Type B pancreatic cell (in vitro differentiated cells): ENCODE data around the gene TSHZ2. TPM values are rescaled to one million over a fixed set of nuclear protein-coding genes. Genes with fewer than 3 reads are reported as not detected.

Source experiments
- DNase-seq: peaks from one replicate; pipeline ENCODE4 v3.0.0; 2021; ENCODE audit warnings: mixed read lengths; ENCODE audit not compliant: unreplicated experiment; ENCODE audit errors: extremely low spot score
- H3K27ac Mint-ChIP-seq: 2 replicates; pipeline ENCODE4 v1.8.0; 2021; ENCODE audit warnings: mild to moderate bottlenecking, mixed read lengths
- H3K27me3 Mint-ChIP-seq: 2 replicates; pipeline ENCODE4 v1.8.0; 2021; ENCODE audit warnings: mixed read lengths
- H3K36me3 Mint-ChIP-seq: 2 replicates; pipeline ENCODE4 v1.8.0; 2021; ENCODE audit warnings: mixed read lengths
- H3K4me1 Mint-ChIP-seq: one replicate; pipeline ENCODE4 v1.8.0; 2021; ENCODE audit warnings: mixed read lengths; ENCODE audit not compliant: unreplicated experiment
- H3K4me3 Mint-ChIP-seq: 2 replicates; pipeline ENCODE4 v1.8.0; 2021; ENCODE audit warnings: mild to moderate bottlenecking, mixed read lengths
- H3K9me3 Mint-ChIP-seq: 2 replicates; pipeline ENCODE4 v1.8.0; 2021; ENCODE audit warnings: mixed read lengths
- total RNA-seq: library from RNA; stranded (reverse); gene quantifications from 2 replicates; pipeline ENCODE4 v1.2.1, GENCODE V29; 2021; ENCODE audit warnings: low replicate concordance
- TF ChIP-seq, protein P1 (sequence below): fragments of 200-600 bp; sonication (generic); conservative IDR thresholded peaks from 2 replicates; pipeline ENCODE4 v1.5.0; 2021; ENCODE audit warnings: antibody characterized with exemption, mild to moderate bottlenecking

TSHZ2 gene
- total RNA-seq, 1 donor from 2014 or later: 45.5 TPM

DNA sequence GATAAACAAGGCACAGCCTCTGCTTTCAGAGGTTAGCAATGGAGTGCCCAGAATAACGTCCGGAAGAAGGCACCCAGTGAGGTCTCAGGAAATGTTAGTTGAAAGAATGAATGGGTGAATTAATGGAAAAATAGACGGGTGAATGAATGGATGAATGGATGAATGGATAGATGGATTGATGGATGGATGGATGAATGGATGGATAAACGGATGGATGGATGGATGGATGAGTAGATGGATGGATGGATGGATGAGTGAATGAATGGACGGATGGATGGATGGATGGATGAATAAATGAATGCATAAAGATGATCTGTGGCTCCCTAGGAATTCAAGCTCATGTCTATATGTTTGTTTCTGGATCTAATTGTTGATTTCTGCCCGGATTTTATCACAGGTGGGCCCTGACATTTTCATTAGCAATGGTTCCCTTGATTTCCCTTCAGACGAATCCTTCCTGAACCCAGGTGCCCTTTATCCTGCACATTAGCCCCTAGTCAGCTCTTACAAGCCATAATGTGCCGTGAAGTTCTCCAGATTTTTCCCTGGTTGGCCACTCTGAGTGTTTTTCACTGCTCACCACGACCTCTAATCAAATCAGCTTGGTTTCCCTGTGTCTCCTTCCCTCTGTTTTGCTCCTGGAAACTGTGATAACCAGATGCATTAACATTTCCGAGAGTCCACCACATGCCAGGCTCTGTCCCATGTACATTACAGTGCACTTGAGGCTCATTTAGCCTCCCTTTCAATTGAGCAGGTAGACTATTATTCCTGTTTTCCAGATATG lies 22.2 kb downstream of the TSHZ2 start:
- peaks cover 3% of the 10 kb centered on the region for H3K36me3 Mint-ChIP-seq
- H3K4me1 Mint-ChIP-seq: peaks cover 11% of the 10 kb centered on the region
- DNase-seq: no peak
- H3K27me3 Mint-ChIP-seq: peaks cover 3% of the 10 kb centered on the region
- TF ChIP-seq, protein P1, sequence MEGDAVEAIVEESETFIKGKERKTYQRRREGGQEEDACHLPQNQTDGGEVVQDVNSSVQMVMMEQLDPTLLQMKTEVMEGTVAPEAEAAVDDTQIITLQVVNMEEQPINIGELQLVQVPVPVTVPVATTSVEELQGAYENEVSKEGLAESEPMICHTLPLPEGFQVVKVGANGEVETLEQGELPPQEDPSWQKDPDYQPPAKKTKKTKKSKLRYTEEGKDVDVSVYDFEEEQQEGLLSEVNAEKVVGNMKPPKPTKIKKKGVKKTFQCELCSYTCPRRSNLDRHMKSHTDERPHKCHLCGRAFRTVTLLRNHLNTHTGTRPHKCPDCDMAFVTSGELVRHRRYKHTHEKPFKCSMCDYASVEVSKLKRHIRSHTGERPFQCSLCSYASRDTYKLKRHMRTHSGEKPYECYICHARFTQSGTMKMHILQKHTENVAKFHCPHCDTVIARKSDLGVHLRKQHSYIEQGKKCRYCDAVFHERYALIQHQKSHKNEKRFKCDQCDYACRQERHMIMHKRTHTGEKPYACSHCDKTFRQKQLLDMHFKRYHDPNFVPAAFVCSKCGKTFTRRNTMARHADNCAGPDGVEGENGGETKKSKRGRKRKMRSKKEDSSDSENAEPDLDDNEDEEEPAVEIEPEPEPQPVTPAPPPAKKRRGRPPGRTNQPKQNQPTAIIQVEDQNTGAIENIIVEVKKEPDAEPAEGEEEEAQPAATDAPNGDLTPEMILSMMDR: no peak
- H3K27ac Mint-ChIP-seq: no peak overlapping the region
- H3K9me3 Mint-ChIP-seq: no peaks in the 10 kb centered on the region
- H3K4me3 Mint-ChIP-seq: no peak overlapping the region

DNA sequence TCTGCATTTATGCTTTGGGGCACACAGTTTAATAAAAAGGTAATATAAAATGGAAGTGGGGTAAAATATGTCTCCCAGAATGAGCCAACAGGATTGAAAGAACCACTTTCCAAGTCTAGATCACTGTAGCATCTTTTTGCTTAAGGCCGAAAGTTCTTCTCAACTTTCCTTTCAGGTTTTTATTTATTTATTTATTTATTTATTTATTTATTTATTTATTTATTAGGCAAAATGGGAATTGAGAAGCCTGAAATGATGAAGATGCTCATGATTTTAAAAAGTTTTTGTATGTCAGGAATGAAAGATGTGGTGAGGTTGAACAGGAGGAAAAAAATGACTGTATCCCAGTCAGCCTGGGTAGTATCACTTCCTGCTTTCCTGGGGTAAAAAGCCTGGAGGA lies 24.0 kb downstream of the TSHZ2 start:
- Mint-ChIP-seq H3K9me3 (no peaks in the 10 kb centered on the region), H3K36me3 (peaks cover 3% of the 10 kb centered on the region), H3K27me3 (peaks cover 3% of the 10 kb centered on the region), H3K4me1 (peaks cover 25% of the 10 kb centered on the region), H3K4me3 (no peak overlapping the region), H3K27ac (no peak overlapping the region)
- no peak for DNase-seq
- TF ChIP-seq, protein P1: no peak

DNA sequence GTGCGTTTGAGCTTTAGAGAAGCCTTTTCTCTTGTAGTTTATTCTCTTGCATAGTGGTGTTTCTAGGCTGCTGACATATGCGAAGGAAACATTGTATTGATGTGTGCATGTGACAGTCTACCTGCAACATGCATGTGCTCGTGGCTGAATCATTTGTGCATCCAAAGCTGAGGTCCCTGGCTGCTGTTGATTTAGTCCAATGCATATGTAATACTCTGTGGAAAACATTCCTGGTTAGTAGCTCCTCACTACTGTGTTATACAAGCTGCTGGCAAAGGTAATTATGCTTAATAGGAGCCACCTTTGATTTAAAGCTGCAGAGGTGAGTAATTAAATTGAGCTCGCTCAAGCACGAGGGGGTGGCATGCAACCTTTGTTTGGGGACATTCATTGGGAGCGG lies 24.5 kb downstream of the TSHZ2 start:
- H3K27me3 Mint-ChIP-seq: peaks cover 3% of the 10 kb centered on the region
- TF ChIP-seq, protein P1: no peak
- H3K4me1 Mint-ChIP-seq: peaks cover 30% of the 10 kb centered on the region
- H3K9me3 Mint-ChIP-seq: no peaks in the 10 kb centered on the region
- no peak overlapping the region for H3K27ac Mint-ChIP-seq
- no peak overlapping the region for H3K4me3 Mint-ChIP-seq
- H3K36me3 Mint-ChIP-seq: peaks cover 3% of the 10 kb centered on the region
- no peak for DNase-seq

DNA sequence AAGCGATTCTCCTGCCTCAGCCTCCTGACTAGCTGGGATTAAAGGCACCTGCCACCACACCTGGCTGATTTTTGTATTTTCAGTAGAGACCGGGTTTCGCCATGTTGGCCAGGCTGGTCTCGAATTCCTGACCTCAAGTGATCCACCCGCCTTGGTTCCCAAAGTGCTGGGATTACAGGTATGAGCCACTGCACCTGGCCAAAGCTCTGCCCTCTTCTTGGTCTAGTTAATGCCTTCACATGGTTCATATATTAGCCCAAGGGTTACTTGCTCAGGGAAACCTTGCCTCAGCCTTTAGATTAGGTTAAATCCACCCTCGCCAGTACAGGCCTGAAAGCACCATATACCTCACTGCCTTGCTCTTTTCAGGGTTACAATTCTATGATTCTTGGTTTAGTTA lies 26.1 kb downstream of the TSHZ2 start:
- Mint-ChIP-seq H3K4me3 (no peak overlapping the region), H3K36me3 (peaks cover 3% of the 10 kb centered on the region), H3K27me3 (peaks cover 3% of the 10 kb centered on the region), H3K4me1 (peaks cover 41% of the 10 kb centered on the region), H3K9me3 (no peaks in the 10 kb centered on the region), H3K27ac (no peak overlapping the region)
- TF ChIP-seq, protein P1: no peak
- no peak for DNase-seq

DNA sequence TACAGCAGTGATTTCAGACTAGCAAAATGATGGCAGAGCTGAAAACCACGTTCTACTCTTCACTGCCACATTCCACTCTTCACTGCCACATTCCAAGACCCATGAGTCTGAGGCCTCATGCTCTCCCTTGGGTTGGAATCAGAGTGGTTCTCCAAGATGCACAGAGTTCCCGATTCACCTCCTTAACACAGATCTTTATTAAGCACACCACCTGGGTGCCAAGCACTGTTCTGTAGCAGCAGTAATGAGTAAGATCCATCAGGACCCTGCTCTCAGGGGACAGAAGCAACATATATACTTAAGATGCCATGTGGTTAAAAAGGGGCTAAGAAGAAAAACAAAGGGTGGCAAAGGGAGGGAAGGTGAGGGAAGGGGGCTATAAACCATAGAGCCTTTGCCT lies 26.9 kb downstream of the TSHZ2 start:
- DNase-seq: no peak
- Mint-ChIP-seq H3K4me1 (peaks cover 49% of the 10 kb centered on the region), H3K27me3 (peaks cover 3% of the 10 kb centered on the region), H3K4me3 (no peak overlapping the region), H3K36me3 (peaks cover 3% of the 10 kb centered on the region), H3K9me3 (no peaks in the 10 kb centered on the region), H3K27ac (no peak overlapping the region)
- TF ChIP-seq, protein P1: no peak
